Measurements from ENCODE around the gene BIRC6.

GRCh38 chr2:32502941-32503340 is 146.1 kb downstream of the BIRC6 start:
- TF ChIP-seq TAF1 (IDR thresholded peaks at IDR 0.05; ENCODE audit: borderline replicate concordance, insufficient read depth, low read length) (no peak), REST (IDR thresholded peaks at IDR 0.05; ENCODE audit: insufficient read depth in 1 of 2, low read depth in 2 of 2, low read length in 2 of 2) (no peak), POLR2AphosphoS5 (IDR thresholded peaks at IDR 0.05; ENCODE audit: low read depth, low read length) (no peak)
